Thoracic aorta (tissue), 2 donors: ENCODE results near the gene CRACDL. TPM values are rescaled to one million over a fixed set of nuclear protein-coding genes. Genes with fewer than 3 reads are reported as not detected.
A peak's percentile ranks its signal among the peaks of the same experiment; 100 is the strongest.

Experiments
- ATAC-seq: fragments of 150-250 bp; one replicate; pipeline ENCODE4 v1.8.0; 2017; ENCODE audit warnings: low read depth; ENCODE audit not compliant: insufficient number of reproducible peaks, low FRiP score
- DNase-seq: peaks from one replicate; pipeline ENCODE4 v3.0.0-alpha.2; 2020; ENCODE audit warnings: low spot score
- H3K27ac ChIP-seq, 2 donors: fragments of 200-600 bp; sonication (generic); 1 replicate in 1 of 2; 2 replicates in 1 of 2; pipeline ENCODE4 v1.5.1; 2016; ENCODE audit warnings: mild to moderate bottlenecking in 2 of 2, moderate library complexity in 2 of 2
- H3K27me3 ChIP-seq: fragments of 200-600 bp; sonication (generic); replicated peaks from 2 replicates; pipeline ENCODE4 v1.6.0; 2016; ENCODE audit warnings: mild to moderate bottlenecking; ENCODE audit not compliant: insufficient read depth
- H3K36me3 ChIP-seq: fragments of 200-600 bp; sonication (generic); one replicate; pipeline ENCODE4 v1.5.1; 2016
- H3K4me1 ChIP-seq, 2 donors: fragments of 200-600 bp; sonication (generic); 1 replicate in 1 of 2; 2 replicates in 1 of 2; pipeline versions ENCODE4 v1.5.1 to v1.6.0; 2016; ENCODE audit warnings: low read depth in 2 of 2, mild to moderate bottlenecking in 1 of 2; ENCODE audit not compliant: control insufficient read depth in 1 of 2
- H3K4me3 ChIP-seq: fragments of 200-600 bp; sonication (generic); 2 replicates; pipeline ENCODE4 v1.5.1; 2016; ENCODE audit warnings: mild to moderate bottlenecking
- H3K9me3 ChIP-seq: fragments of 200-600 bp; sonication (generic); 2 replicates; pipeline ENCODE4 v1.5.1; 2016
- total RNA-seq, 2 donors: library from RNA; depleted of rRNA; stranded (reverse); fragments of >200 nt; gene quantifications; one replicate each; pipeline versions ENCODE4 v1.1.0 to v1.2.3, GENCODE V29; 2016
- TF ChIP-seq, protein P1 (sequence below): fragments of 200-600 bp; sonication (generic); IDR thresholded peaks from one replicate; pipeline ENCODE4 v1.5.1; 2019; ENCODE audit warnings: antibody characterized with exemption

Gene CRACDL
- total RNA-seq, 2 donors from 2014 or later, result 1.9 to 5.9 TPM

DNA sequence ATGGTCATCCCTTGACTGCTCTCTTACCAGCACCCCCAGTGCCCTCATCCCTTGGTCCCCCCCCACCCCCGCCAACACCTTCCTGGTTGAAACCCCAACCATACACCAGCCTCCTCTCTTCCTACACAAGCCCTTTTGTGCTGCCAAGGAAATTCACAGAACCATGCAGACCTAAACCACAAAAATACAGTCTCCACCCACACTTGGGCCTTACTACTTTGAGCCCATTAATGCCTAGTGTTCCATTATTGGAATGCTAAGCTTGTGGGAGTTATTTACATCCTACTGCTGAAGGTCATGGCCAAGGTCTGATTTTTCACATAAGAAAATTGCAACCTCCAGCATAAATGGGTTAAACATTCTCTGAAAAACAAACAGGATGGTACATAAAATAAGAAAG, 4.1 kb upstream of the CRACDL start:
- TF ChIP-seq, protein P1, sequence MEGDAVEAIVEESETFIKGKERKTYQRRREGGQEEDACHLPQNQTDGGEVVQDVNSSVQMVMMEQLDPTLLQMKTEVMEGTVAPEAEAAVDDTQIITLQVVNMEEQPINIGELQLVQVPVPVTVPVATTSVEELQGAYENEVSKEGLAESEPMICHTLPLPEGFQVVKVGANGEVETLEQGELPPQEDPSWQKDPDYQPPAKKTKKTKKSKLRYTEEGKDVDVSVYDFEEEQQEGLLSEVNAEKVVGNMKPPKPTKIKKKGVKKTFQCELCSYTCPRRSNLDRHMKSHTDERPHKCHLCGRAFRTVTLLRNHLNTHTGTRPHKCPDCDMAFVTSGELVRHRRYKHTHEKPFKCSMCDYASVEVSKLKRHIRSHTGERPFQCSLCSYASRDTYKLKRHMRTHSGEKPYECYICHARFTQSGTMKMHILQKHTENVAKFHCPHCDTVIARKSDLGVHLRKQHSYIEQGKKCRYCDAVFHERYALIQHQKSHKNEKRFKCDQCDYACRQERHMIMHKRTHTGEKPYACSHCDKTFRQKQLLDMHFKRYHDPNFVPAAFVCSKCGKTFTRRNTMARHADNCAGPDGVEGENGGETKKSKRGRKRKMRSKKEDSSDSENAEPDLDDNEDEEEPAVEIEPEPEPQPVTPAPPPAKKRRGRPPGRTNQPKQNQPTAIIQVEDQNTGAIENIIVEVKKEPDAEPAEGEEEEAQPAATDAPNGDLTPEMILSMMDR, result no peak
- Histone ChIP-seq H3K4me3 (no peak overlapping the region), H3K4me1 (peaks cover 12 to 13% of the 10 kb centered on the region in 2 donors), H3K36me3 (no peaks in the 10 kb centered on the region), H3K27ac (no peak overlapping the region), H3K9me3 (no peaks in the 10 kb centered on the region), H3K27me3 (no peaks in the 10 kb centered on the region)
- ATAC-seq, result no peak
- DNase-seq, result no peak

DNA sequence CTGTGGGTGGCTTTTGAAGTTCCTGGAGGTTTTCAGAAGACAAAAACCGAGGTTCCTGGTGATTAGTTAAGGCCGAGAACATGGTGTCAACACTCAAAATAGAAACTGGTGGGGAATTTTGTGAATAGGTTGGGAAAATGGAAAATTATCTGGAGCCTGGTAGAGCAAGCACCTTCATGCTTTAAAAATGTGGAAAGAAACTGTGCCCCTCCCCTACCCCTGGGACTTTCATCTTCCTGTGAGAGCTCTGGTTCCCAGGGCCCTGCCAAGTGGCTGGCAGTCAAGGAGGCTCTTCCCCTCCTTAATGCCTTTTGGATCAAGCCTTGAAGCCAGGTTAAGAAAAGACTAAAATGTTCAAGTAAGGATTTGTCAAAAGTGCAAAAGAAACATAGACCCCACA, 1.9 kb upstream of the CRACDL start:
- H3K27me3 ChIP-seq, result no peaks in the 10 kb centered on the region
- no peaks in the 10 kb centered on the region for H3K9me3 ChIP-seq
- peaks cover 13 to 15% of the 10 kb centered on the region in 2 donors for H3K4me1 ChIP-seq
- no peak overlapping the region for H3K4me3 ChIP-seq
- DNase-seq (no peak), ATAC-seq (no peak)
- TF ChIP-seq, protein P1, result no peak
- H3K27ac ChIP-seq, result no peak overlapping the region
- H3K36me3 ChIP-seq, result no peaks in the 10 kb centered on the region

DNA sequence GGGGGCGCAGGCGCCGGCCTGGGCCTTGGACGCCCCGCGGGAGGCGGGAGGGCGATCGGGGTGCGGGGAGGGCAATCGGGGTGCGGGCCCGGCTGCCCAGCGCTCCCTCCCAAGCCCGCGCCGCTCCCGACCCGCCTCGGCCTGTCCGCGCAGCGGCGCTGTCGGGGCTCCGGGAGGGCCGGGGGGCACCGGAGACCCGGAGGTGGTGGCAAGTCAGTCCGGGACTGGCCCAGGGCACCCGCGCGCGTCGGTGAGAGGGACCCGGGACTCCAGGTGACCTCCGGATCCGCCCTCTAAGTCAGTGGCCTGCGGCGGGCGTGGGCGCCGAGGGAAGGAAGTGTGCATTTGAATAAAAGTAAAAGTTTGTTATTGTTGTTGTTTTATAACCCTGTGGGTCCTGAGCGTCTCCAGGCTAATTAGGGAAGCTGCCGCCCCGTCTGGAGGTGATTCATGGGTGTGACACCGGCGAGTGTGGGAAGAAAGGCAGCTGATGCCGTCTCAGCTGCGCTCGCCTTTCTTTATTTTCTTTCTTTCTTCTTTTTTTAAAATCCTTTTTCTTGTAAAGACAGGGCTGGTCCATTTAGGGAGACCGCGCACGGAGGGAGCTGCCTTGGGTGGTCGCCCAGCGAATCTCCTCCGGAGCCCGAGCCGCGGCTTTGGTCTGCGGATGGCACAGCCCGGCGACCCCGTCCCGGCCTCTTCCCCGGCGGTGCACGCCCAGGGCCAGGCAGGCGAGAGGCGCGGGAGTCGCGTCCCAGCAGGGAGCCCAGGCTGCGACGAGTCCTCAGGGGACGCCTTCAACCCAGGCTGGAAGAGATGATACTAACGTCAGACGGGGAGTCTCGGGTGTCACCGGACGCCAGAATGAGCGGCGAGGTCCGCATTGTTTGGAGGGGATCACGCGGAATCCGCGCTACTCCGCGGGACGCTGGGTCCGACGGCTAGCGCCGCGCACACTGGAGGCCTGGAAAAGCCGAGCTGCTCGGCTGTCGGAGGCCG, 627 bp upstream of the CRACDL start:
- Histone ChIP-seq H3K4me3 (peak overlapping the region; percentile 74), H3K27me3 (no peaks in the 10 kb centered on the region), H3K4me1 (peaks cover 13 to 15% of the 10 kb centered on the region in 2 donors), H3K27ac (no peak overlapping the region), H3K36me3 (no peaks in the 10 kb centered on the region), H3K9me3 (no peaks in the 10 kb centered on the region)
- no peak for ATAC-seq
- TF ChIP-seq, protein P1, result no peak
- no peak for DNase-seq

GRCh38 chr2:98935111-98935770, 784 bp downstream of the CRACDL start:
- no peak for DNase-seq
- H3K36me3 ChIP-seq, result no peaks in the 10 kb centered on the region
- peak overlapping the region; percentile 74 for H3K4me3 ChIP-seq
- no peak for ATAC-seq
- H3K9me3 ChIP-seq, result no peaks in the 10 kb centered on the region
- TF ChIP-seq, protein P1, result no peak
- H3K27me3 ChIP-seq, result no peaks in the 10 kb centered on the region
- no peak overlapping the region for H3K27ac ChIP-seq
- peaks cover 13 to 15% of the 10 kb centered on the region in 2 donors for H3K4me1 ChIP-seq

DNA sequence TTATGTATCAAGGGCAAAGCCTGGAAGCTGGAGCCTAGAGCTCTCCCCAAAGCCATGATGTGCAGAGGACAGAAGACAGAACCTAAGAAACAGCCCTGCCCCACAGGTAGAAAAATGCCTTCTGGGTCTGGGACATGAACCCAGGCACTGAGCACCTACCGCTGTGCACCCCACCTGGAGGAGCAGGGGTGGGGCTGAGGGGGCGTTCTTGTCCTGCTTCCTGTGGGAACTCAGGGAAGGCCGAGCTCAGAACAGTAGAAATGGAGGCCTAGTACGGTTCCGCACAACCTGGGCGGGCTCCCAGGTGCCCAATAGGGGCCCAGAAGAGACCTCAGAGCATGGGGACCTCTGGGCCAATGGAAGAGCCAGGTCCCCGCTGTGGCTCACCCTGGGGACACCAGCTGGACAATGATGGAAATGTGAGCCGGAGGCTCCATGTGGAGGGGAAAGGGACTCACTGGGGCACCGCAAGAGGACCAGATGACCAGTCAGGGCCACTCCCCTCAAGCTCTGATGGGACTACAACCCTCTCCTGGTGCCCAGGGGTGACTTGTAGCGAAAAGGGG, 3.2 kb downstream of the CRACDL start:
- Histone ChIP-seq H3K4me3 (no peak overlapping the region), H3K4me1 (peaks cover 13 to 15% of the 10 kb centered on the region in 2 donors), H3K27me3 (no peaks in the 10 kb centered on the region), H3K36me3 (no peaks in the 10 kb centered on the region), H3K9me3 (no peaks in the 10 kb centered on the region), H3K27ac (no peak overlapping the region)
- TF ChIP-seq, protein P1, result no peak
- DNase-seq (no peak), ATAC-seq (no peak)
